ENCODE results near the gene STAMBP.
"Not testable (repeated sequence)": the region's sequence is repeated elsewhere in the genome, so short reads cannot be mapped to it uniquely, and the experiment has no call there.

Gene STAMBP

DNA sequence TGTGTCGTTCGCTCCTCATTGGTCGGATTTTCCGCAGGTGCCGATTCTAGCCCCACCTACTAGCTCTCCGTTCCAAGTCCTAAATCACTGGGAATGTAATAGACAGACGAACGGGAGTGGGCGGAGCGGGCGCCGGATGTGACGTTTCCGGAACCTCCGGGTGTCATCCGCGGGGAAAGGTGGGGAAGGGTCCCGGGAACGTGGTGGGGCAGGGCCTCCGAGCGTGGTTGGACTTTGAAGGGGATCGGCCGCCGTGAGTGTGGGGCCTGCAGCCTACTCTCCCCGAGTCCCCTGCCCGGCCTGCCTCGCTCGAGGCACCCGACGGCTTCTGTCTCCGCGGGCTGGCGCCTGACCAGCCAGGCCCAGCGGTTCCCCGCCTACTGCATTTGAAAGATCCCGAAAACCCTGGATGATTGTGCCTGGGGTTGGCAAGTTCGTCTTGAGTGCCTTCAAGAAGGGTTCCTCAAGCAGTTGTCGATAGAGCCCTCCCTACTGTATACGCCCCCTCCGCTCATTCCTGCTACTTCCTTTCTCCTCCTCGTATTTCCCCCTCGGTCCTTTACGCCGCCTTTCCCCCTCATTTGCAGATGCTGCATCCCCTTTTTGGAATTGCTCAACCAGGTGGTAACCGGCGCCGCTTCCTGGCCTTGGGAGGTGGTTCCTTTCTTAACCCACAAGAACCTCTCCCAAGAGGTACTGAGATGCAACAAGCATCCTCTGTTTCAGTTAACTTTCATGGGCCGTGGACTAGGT, at the start of gene STAMBP:
STAMBP (plus strand) TSS at position 144 of the 753 bp plus-strand sequence. CDS start 1,896 bp downstream, outside the sequence.
- peak; percentile 87 for DNase-seq

DNA sequence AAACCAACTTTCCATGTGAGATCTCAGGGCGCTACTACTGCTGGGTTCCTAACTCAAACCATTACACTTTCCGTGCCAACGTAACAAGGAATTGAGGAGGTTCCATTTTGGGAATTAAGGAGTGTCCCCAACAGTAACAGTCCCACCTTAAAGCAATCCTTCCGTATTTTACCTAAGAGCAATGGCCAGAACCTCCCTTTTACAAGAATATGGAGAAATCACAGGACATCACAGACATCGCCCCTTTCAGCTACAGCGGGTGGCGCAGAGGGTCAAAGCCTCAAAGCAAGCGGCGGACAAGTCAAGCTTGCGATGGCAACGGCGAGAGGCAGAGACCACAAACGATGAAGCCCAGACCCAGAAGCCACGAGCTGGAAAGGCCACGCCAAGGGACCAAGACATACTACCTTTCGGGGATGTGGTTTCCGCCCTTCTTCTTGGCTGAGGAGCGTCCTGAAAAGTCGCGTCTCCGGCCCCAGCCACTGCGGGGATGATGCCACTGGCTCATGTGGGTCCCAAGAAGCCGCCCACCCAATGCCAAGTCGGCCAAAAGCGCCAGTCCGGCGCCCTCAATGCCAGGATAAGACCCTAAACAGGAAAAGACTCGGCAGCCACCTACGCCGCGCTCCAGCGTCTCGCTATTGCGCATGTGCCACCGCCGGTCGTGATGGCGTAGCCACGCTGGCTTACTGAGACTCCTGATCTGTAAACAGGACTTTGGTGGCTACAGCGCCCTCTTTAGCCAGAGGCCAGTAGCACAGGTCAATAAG, 49.1 kb upstream of the STAMBP start, which contains the start of gene DUSP11:
DUSP11 (minus strand) TSS at position 637 of the 770 bp plus-strand sequence; CDS start at position 508, 129 bp downstream.
- DNase-seq = peak; percentile 75

DNA sequence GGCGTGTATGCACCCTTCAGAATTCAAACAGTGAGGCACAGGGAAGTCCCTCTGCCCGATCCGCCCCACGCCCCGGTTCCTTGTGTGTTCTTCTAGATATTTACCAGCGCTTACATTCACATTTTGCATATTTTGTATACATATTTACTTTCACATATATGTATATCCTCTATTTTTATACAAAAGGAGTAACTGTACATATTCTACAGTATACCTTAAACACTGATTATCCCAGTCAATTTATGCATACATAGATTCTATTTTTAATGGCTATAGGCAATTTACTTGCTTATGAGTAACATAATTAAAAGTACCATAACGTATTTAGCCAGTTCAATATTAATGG, 48.6 kb upstream of the STAMBP start:
- no peak for DNase-seq

DNA sequence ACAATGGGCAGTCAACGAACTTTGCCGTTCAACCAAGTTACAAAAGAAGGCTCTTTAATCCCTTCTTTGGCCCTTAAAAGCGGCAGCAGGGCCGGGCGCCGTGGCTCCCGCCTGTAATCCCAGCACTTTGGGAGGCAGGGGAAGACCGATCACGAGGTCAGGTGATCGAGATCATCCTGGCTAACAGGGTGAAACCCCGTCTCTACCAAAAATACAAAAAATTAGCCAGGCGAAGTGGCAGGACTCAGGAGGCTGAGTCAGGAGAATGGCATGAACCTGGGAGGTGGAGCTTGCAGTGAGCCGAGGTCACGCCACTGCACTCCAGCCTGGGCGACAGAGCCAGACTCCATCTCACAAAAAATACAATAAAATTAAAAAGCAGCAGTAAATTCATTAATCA, 45.4 kb upstream of the STAMBP start:
- not testable (repeated sequence) for DNase-seq

DNA sequence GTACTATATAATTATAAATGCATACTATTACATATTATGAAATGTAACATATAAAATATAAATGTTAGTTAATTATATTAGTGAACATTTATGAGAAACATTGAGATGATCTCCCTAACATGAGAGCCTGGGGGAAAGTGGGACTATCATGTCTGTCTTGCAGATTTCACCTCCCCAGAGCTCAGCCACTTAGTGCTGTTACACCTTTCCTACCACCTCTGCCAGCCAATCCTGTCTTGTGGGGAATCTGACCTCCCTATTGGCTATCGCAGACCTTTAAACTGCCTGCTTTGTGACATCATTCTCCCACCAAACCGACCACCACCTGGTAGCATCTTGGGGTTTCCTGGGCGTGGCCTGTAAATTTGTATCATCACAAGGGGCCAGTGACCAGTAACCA, 44.9 kb upstream of the STAMBP start, which contains the start of gene C2orf78:
C2orf78 (plus strand) TSS at position 301 of the 400 bp plus-strand sequence. CDS start 127 bp downstream, outside the sequence.
- not testable (repeated sequence) for DNase-seq

DNA sequence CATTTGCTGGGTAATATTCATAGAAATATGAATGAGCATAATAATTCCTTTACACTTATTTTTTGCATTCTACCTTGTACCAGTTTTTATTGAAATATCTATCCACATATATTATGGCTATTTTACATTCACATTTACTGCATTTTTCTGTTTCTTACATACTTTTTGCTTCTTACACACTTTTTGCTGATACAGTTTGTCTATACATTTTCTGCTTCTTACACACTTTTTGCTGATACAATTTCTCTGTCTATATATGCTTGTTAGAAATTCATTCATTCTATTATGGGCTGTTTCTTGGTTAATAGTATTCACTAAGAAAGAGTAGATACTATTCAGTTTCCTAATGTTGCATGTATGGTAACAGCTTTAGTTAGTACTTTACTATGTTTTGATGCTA, 16.9 kb upstream of the STAMBP start:
- DNase-seq = no peak

DNA sequence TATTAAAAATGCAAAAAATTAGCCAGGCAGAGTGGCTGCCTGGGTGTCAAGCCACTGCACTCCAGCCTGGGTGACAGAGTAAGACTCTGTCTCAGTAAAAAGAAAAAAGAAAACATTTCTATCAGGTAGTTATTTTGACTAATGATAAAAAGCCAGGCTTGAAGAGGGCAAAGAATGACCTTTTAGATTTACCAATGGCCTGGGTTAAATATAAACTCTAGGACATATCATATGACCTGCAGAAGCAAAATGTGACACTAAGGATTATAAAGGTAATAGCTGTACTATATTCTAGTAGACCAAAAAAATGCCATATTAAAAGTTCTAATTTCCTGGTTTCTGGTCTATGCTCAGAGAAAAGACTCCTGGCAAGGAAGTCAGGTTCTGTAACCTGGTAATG, 16.1 kb upstream of the STAMBP start:
- DNase-seq = no peak

DNA sequence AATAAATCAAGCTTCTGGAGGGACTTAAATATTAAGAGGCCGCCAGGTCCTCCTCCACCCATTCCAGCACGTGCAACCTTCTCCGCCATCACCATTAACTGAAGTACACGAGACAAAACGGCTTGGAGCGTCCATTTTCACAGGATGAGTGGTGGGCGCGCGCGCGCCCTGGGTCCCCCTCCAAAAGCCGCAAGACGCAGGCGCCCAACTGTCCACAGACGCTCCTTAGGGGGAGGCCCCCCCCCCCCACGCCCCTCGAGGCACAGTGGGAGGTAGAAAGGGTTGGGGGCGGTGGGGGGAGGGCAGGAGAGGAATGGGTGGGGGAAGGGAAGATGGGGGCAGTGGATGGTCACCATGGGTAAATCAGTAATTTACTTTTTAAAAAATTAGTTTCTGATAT, 10.5 kb upstream of the STAMBP start:
- DNase-seq = no peak

DNA sequence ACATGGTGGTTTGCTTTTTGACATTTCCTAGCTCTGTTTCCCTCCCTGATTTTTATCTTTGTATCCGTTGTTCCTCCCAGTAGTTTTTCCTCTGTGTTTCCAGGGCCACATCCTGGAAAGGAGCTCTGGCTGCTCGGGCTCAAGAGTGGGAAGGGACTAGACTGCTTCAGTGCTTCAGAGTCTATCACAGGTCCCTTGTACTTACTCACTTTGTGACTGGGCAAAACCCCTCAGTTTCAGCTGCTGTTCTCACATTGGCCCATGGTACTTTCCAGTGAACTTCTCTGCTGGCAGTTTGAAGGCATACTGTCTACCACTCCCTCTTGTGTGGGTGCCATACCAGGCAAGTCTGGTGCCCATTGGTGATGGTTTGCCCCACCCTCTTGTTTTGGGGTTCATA, 7.5 kb upstream of the STAMBP start:
- DNase-seq = no peak

DNA sequence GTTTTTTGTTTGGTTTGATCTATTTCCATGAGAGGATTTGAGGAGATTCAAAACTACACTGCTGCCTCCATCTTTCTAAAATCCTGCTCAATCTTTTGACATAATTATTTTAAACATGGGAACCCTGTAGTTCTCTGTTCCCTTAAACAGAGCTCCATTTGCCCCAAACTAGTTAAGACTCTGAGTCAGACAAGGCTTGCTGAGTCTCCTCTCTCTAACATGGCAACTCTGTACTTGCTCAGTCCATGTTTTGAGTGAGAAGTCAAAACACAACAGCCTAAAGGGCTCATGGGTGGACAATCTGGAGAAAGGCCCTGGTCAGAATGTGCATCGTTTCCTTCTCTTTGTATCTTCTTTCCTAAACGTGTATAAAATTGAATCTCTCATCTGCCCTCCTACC, 7.1 kb upstream of the STAMBP start:
- DNase-seq = no peak

DNA sequence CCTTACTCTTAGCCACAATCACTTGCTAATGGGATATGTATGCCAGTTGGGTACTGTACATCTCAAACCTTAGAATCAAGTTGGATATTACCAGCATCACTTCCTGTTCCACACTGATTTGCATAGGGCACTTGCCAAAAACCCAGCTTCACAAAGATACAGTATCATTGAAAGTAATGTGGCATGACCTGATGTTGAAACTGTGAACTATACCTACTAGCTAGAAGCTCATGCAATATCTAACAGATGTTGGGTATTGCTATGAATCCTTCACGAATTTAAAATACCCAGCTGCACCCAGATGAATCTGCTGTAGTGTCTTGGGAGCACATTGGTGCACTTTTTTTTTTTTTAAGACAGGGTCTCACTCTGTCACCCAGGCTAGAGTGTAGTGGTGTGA, 6.5 kb upstream of the STAMBP start:
- no peak for DNase-seq

DNA sequence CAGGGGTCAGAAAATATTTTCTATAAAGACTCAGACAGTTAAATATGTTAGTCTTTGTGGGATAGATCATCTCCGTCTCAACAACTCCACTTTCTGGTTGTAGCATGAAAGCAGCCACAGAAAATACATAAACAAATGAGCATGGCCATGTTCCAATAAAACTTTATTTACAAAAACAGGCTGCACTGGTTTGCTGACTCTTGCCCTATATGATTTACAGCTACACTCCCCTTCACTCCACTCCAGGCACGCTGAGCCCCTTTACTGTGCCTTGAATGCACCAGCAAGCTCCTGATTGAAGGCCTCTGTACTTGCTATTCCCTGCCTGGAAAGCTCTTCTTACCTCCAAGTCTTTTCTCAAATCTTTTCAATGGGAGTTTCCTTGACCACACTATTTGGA, 5.8 kb upstream of the STAMBP start:
- no peak for DNase-seq

DNA sequence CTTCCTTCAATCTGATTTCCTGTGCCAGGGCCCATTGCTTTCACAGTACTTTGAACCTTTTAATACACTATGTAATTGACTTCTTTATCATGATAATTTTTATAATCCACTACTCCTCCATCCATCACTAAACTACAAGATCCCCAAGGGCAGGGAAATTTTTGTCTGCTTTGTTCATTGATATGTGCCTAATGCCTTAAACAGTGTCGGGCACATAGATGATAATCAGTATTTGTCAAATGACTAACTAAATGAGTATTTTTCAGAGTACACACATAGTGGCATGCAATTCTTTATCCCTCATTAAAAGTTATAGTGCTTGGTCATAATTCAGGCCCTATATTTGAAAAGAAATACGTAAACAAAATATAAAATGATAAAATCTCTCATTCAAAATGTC, 5.3 kb upstream of the STAMBP start:
- no peak for DNase-seq

DNA sequence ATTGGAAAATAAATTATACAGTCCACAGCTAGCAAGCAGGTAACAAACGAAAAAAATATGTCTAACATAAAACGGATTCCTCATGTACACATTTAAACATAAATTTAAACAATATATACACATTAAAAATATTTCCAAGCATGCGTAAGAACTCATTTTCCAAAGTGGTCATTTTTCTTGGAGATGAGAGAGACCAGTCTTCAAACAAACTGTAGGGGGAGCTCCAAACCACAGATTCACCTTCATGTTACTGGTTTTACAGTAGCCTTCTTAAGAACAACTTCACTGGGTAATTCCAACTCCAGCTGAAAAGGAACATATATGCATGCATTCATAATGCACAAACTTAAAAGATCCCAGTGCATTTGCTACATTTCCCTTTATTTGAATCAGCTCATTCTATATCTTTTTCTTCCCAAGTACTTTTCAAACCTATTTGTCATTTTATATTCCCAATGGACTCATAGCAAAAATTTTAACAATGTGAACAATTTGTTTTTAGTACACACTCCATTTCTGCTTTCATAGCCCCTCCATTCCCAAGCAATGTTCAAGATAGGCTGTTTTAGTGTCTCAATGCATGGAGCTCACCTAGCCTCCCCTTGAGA, 4.7 kb upstream of the STAMBP start:
- peak; percentile 43 for DNase-seq

DNA sequence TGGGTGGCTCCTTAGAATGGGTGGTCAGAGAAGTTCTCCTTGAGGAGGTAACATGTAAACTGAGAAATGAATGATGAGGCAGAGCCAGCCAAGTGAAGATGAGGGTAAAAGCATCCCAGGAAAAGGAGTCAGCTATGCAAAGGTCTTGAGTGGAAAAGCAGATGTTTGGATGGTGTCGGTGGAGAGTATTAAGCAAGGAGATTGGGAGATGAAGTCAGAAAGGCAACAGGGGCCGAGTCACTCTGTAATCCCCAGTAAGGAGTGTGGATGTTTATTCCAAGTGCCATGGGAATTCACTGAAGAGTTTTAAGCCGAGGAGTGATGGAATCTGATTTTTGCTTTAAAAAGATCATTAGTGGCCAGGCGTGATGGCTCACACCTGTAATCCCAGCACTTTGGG, 3.4 kb upstream of the STAMBP start:
- no peak for DNase-seq

DNA sequence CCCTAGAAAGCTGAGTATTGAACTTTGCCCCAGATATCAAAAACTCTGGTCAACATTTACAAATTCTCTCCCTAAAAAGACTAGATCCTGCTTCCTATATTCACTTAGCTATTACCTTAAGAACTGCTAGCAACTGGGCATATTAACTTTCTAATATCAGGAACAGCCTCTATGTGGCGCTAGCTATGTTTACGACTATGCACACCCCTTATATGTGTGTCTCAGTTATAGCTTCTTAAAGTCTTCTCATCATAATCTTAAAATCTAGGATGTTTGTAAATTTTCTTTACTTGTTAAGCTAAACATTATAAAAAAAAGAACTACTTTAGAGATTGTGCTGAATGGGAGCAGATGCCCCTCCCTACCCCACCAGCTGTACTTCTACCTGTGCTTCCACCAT, 1.7 kb upstream of the STAMBP start:
- DNase-seq = no peak

DNA sequence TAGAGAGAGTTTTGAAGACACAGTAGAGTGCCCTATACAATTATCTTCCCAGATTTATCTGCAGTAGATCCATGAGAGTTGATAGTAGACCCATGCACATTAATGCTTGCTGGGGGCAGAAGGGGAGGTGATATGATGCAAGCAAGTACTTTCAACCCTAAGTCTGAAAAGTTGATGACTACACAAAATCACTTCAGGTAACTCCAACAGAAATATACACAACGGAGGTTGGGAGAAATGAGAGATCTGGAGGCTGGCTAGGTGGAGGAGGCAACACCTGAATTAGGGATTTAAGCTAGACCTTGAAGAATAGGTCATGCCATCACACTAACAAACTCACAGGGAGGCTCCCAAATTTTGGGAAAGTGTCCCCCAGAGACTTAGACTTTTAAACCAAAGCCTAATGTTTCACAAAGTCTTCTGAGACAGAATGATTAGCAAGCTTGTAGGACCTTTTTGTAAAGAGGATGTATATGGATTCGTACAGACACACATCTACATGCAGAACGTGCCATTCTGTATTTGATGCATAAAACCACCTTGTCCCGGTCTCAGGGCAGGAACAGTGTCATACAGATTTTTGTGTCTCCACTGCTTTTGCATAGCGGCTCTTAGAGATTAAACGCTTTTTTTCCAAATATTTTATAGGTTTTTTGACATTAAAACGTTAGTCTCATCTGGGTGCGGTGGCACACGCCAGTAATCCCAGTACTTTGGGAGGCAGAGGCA, 937 bp upstream of the STAMBP start:
- no peak for DNase-seq

DNA sequence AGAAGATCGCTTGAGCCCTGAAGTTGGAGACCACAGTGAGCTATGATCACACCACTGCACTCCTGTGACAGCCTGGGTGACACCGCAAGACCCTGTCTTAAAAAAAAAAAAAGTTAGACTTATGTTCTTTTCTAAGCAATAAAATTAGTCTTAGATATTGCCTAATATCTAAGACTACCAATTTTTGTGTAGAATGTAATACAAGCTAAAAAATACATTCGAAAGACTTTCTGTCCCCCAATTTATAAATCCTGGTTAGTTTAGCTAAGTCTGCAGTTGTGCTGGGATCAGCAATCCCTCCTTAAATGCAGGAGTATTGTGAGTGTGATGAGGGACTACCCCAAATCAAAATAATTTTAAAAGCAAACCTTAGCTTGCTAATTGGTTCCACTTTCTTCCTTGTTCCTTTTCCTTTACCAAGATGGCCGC, 358 bp upstream of the STAMBP start:
- DNase-seq = no peak

DNA sequence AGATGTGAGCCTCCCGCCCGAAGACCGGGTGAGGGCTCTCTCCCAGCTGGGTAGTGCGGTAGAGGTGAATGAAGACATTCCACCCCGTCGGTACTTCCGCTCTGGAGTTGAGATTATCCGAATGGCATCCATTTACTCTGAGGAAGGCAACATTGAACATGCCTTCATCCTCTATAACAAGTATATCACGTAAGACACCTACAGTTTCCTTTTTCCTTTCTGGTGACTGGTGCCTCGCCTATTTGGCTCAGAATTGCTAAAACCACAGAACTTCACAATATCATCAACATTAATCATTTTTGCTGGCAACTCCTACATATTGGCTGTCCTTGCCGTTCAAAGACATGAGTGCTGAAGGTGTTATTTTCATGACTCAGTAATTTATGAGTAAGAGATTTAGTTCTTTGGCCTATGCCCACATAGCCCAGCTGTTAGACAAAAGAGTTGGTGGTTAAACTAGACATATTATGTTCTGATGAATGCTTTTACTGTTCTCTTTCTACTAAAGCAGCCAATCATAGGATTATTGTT, 2.2 kb downstream of the STAMBP start:
- no peak for DNase-seq

DNA sequence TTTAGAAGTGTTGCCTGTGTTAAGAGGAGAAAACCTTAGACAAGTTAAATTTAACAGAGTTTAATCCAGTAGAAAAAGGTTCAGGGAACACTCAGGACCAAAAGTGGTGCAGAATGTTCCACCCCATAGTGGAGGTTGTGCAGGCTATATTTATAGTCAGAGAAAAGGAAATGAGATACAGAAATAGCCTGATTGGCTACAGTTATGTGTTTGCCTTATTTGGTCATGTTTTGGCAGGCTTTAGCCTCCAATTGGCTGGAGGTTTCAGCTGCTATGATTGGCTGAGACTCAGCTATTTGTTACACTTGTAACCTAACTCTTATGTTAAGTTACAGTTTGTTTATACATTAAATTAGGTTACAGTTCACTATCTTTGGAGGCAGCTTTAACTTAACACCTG, 4.2 kb downstream of the STAMBP start:
- peak; percentile 15 for DNase-seq

DNA sequence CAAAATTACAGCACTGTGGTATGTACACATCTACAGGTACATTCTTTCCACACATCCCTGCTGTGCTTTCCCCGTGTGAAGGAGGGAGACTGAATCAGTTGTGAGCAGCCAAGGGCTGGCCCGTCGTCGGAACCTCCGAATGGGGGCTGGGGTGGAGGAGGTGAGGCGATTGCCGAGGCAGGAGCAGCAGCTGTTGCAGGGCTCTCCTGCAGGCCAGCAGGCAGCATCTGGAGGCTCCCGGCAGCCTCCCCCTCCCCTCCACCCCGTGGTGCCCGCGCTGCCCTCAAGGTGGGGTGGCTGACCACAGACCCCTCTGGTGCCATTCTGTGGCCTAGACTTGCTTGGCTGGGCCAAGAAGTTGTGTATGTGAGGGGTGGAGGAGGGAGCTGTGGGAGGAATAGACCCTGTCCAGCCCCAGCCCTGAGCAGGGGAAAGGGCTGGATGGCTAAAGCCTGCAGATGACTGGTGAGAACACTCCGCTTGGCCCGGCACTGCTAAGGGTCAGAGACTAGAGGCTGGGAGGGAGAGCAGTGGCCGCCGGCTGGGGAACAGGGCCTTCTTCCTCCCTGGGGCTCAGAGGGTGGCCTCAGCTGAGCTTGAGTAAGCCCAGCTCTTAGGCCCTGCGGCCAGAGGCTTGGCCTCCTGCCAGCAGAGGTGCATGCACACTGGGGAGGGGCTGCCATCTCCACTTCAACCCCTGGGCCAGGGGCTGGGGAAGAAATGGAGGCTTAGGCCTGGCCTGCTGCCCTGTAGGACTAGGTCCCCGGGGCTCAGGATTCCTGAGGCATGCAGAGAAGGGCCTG, 7.6 kb downstream of the STAMBP start:
- no peak for DNase-seq
